H1 (cell line): ENCODE measurements around the gene GEN1. TPM values are rescaled to one million over a fixed set of nuclear protein-coding genes. Genes with fewer than 3 reads are reported as not detected.

Experiments
- BACH1 ChIP-seq: IDR thresholded peaks from 2 replicates; pipeline ENCODE4 v1.6.1; 2012; ENCODE audit warnings: low read length, improper control_type of control experiment
- TAF1 ChIP-seq: IDR thresholded peaks from 2 replicates; pipeline ENCODE4 v1.6.1; 2011; ENCODE audit warnings: mild to moderate bottlenecking, low read depth, low read length
- polyA plus RNA-seq, 7 experiments: library from polyadenylated mRNA; depleted of rRNA in 3 of 7; stranded (reverse) in 5 of 7; unstranded in 2 of 7; fragments of >200 nt in 5 of 7; fragments of 200-250 nt in 2 of 7; gene quantifications; 1 replicate in 5 of 7; 2 replicates in 1 of 7; 4 replicates in 1 of 7; pipeline versions ENCODE4 v1.2.1 to v1.2.3, GENCODE V29; 2011 to 2013; ENCODE audit warnings: missing spikeins in 2 of 7, mixed read lengths in 2 of 7
- total RNA-seq: library from RNA; stranded (reverse); fragmentation: NEBNext Ultra II Directional; extraction: Animal tissue kit (Norgen Biotek cat#: 25700); gene quantifications from 2 replicates; pipeline ENCODE4 v1.2.1, GENCODE V29; 2021

GEN1 gene
- total and polyA plus RNA-seq, 2 of the 8 experiments (the other 6 are each of a cell fraction or from before 2014, with no cell fraction given): 6.9 to 19.2 TPM

- TF ChIP-seq TAF1: no peak
- TF ChIP-seq BACH1: no peak
Observed at GRCh38 chr2:17786727-17787126, 32.8 kb downstream of the GEN1 start (continued).
